Neural cell (in vitro differentiated cells): ENCODE results near the gene ACTR10. TPM values are rescaled to one million over a fixed set of nuclear protein-coding genes. Genes with fewer than 3 reads are reported as not detected.

ENCODE experiments used
- H2AFZ ChIP-seq: fragments of 200-600, 300-800 bp; sonication (generic), shearing (Covaris generic); 2 replicates; pipeline ENCODE4 v1.6.0; 2014; ENCODE audit warnings: low read depth, mild to moderate bottlenecking, antibody characterized with exemption, low read length, moderate library complexity
- H3F3A ChIP-seq: fragments of 200-600 bp; shearing (Covaris generic); 2 replicates; pipeline ENCODE4 v1.6.1; 2016; ENCODE audit warnings: mild to moderate bottlenecking, moderate library complexity, mixed read lengths, antibody characterized with exemption, low read length; ENCODE audit not compliant: insufficient read depth, poor library complexity, severe bottlenecking
- H3K27ac ChIP-seq: fragments of 200-600, 300-800 bp; sonication (generic), shearing (Covaris generic); 2 replicates; pipeline ENCODE4 v1.5.1; 2014; ENCODE audit warnings: mild to moderate bottlenecking, low read length, moderate library complexity
- H3K27me3 ChIP-seq: fragments of 300-800, 200-600 bp; sonication (generic), shearing (Covaris generic); 2 replicates; pipeline ENCODE4 v1.6.0; 2014; ENCODE audit warnings: mild to moderate bottlenecking, low read depth, low read length, moderate library complexity; ENCODE audit not compliant: insufficient read depth
- H3K36me3 ChIP-seq: fragments of 300-800, 200-600 bp; sonication (generic), shearing (Covaris generic); 2 replicates; pipeline ENCODE4 v1.5.1; 2014; ENCODE audit warnings: mild to moderate bottlenecking, antibody characterized with exemption, low read length, moderate library complexity; ENCODE audit not compliant: insufficient read depth
- H3K4me2 ChIP-seq: fragments of 300-800, 200-600 bp; sonication (generic), shearing (Covaris generic); 2 replicates; pipeline ENCODE4 v1.6.0; 2014; ENCODE audit warnings: mild to moderate bottlenecking, low read length
- H3K4me3 ChIP-seq: fragments of 300-800, 200-600 bp; sonication (generic), shearing (Covaris generic); 2 replicates; pipeline ENCODE4 v1.5.1; 2014; ENCODE audit warnings: mild to moderate bottlenecking, low read length, moderate library complexity
- H3K79me2 ChIP-seq: fragments of 200-600 bp; shearing (Covaris generic); replicated peaks from 2 replicates; pipeline ENCODE4 v1.6.0; 2014; ENCODE audit warnings: mild to moderate bottlenecking, low read length, moderate library complexity; ENCODE audit not compliant: insufficient read depth
- H3K9ac ChIP-seq: fragments of 300-800, 200-600 bp; sonication (generic), shearing (Covaris generic); 2 replicates; pipeline ENCODE4 v1.6.1; 2016; ENCODE audit warnings: mild to moderate bottlenecking, low read length, mixed read lengths
- H3K9me2 ChIP-seq: fragments of 200-600 bp; shearing (Covaris generic); 2 replicates; pipeline ENCODE4 v1.6.1; 2016; ENCODE audit warnings: mild to moderate bottlenecking, low read length, mixed read lengths; ENCODE audit not compliant: insufficient read depth
- H3K9me3 ChIP-seq: fragments of 200-600, 300-800 bp; sonication (generic), shearing (Covaris generic); 2 replicates; pipeline ENCODE4 v1.6.1; 2016; ENCODE audit warnings: mild to moderate bottlenecking, mixed run types, low read length, moderate library complexity, mixed read lengths
- H4K20me1 ChIP-seq: fragments of 200-600 bp; shearing (Covaris generic); 2 replicates; pipeline ENCODE4 v1.6.1; 2016; ENCODE audit warnings: mild to moderate bottlenecking, mixed run types; ENCODE audit not compliant: insufficient read depth
- EP300 ChIP-seq: fragments of 450-650 bp; conservative IDR thresholded peaks from 2 replicates; pipeline ENCODE4 v1.6.1; 2014; ENCODE audit warnings: antibody characterized with exemption, mild to moderate bottlenecking, moderate library complexity; ENCODE audit not compliant: poor library complexity, severe bottlenecking
- EZH2 ChIP-seq: fragments of 200-600, 300-800 bp; shearing (Covaris generic), sonication (generic); IDR thresholded peaks from 2 replicates; pipeline ENCODE4 v1.6.1; 2014; ENCODE audit warnings: antibody characterized with exemption, low read length, borderline replicate concordance, mild to moderate bottlenecking; ENCODE audit not compliant: insufficient read depth, poor library complexity, severe bottlenecking
- MXI1 ChIP-seq: fragments of 450-650 bp; conservative IDR thresholded peaks from 2 replicates; pipeline ENCODE4 v1.6.1; 2014; ENCODE audit warnings: antibody characterized with exemption, mild to moderate bottlenecking; ENCODE audit not compliant: poor library complexity, severe bottlenecking
- POLR2AphosphoS5 ChIP-seq: IDR thresholded peaks from 2 replicates; pipeline ENCODE4 v1.6.1; 2012
- RAD21 ChIP-seq: fragments of 450-650 bp; conservative IDR thresholded peaks from 2 replicates; pipeline ENCODE4 v1.6.1; 2014; ENCODE audit warnings: antibody characterized with exemption, mild to moderate bottlenecking, moderate library complexity
- REST ChIP-seq: IDR thresholded peaks from 2 replicates; pipeline ENCODE4 v1.6.1; 2012; ENCODE audit warnings: borderline replicate concordance
- SMC3 ChIP-seq: fragments of 450-650 bp; conservative IDR thresholded peaks from 2 replicates; pipeline ENCODE4 v1.6.1; 2014; ENCODE audit warnings: antibody characterized with exemption, mild to moderate bottlenecking, moderate library complexity; ENCODE audit not compliant: poor library complexity
- TAF1 ChIP-seq: IDR thresholded peaks from 2 replicates; pipeline ENCODE4 v1.6.1; 2012; ENCODE audit warnings: low read depth
- polyA plus RNA-seq: library from polyadenylated mRNA; depleted of rRNA; stranded (reverse); fragments of >200 nt; gene quantifications from 2 replicates; pipeline ENCODE4 v1.2.3, GENCODE V29; 2014
- TF ChIP-seq, protein P1 (sequence below): fragments of 450-650 bp; IDR thresholded peaks from 2 replicates; pipeline ENCODE4 v1.5.1; 2014; ENCODE audit warnings: antibody characterized with exemption, mild to moderate bottlenecking, moderate library complexity; ENCODE audit not compliant: poor library complexity, severe bottlenecking

The ACTR10 gene
- polyA plus RNA-seq, 1 donor from 2014 or later, result 401 TPM

DNA sequence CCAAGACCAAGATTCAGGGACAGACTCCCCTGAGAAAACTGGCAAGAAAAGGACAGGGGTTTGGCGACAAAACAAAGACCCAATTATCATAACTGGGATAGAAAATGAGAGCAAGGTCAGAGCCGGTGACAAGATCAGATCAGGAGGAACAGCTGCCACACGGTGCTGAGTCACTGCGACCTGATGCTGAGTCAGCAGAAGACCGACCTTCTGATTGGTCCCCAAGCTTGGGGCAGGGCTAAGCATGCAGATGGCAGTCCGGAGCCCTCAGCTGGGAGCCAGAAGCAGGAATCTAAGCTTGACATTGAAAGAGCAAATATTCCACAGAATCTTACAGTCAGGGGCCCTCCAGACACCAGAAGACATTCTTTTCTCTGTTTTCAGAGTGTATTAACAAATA lies 28.9 kb upstream of the ACTR10 start:
- Histone ChIP-seq H3K4me2 (no peak overlapping the region), H3K9me3 (no peaks in the 10 kb centered on the region), H3K27ac (no peak overlapping the region), H3K9ac (no peak overlapping the region), H4K20me1 (no peaks in the 10 kb centered on the region), H3K79me2 (no peaks in the 10 kb centered on the region), H3K9me2 (no peaks in the 10 kb centered on the region), H3K27me3 (no peaks in the 10 kb centered on the region), H3F3A (no peaks in the 10 kb centered on the region), H3K36me3 (no peaks in the 10 kb centered on the region), H3K4me3 (no peak overlapping the region), H2AFZ (no peak overlapping the region)
- no peak for TF ChIP-seq SMC3
- TF ChIP-seq, protein P1, sequence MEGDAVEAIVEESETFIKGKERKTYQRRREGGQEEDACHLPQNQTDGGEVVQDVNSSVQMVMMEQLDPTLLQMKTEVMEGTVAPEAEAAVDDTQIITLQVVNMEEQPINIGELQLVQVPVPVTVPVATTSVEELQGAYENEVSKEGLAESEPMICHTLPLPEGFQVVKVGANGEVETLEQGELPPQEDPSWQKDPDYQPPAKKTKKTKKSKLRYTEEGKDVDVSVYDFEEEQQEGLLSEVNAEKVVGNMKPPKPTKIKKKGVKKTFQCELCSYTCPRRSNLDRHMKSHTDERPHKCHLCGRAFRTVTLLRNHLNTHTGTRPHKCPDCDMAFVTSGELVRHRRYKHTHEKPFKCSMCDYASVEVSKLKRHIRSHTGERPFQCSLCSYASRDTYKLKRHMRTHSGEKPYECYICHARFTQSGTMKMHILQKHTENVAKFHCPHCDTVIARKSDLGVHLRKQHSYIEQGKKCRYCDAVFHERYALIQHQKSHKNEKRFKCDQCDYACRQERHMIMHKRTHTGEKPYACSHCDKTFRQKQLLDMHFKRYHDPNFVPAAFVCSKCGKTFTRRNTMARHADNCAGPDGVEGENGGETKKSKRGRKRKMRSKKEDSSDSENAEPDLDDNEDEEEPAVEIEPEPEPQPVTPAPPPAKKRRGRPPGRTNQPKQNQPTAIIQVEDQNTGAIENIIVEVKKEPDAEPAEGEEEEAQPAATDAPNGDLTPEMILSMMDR, result no peak
- TF ChIP-seq MXI1, result no peak
- TF ChIP-seq POLR2AphosphoS5, result no peak
- TF ChIP-seq TAF1, result no peak
- TF ChIP-seq EP300, result no peak

- H2AFZ ChIP-seq, result no peak overlapping the region
- TF ChIP-seq REST (no peak), SMC3 (no peak), RAD21 (no peak), EZH2 (no peak), POLR2AphosphoS5 (no peak)
- TF ChIP-seq, protein P1, result no peak
- no peaks in the 10 kb centered on the region for H4K20me1 ChIP-seq
- no peaks in the 10 kb centered on the region for H3K27me3 ChIP-seq
- no peaks in the 10 kb centered on the region for H3F3A ChIP-seq
- no peak overlapping the region for H3K4me3 ChIP-seq
- H3K79me2 ChIP-seq, result no peaks in the 10 kb centered on the region
- no peaks in the 10 kb centered on the region for H3K36me3 ChIP-seq
- no peak overlapping the region for H3K27ac ChIP-seq
- H3K9me3 ChIP-seq, result no peaks in the 10 kb centered on the region
- no peak overlapping the region for H3K4me2 ChIP-seq
- H3K9ac ChIP-seq, result no peak overlapping the region
- H3K9me2 ChIP-seq, result no peaks in the 10 kb centered on the region
These were observed 22.8 kb upstream of the ACTR10 start for GRCh38 chr14:58177125-58177524.
